EH (cell line): Measurements from ENCODE around the gene ARHGEF38.

Experiments
- DNase-seq: peaks from one replicate; pipeline ENCODE4 v3.0.0-alpha.2; 2015; ENCODE audit warnings: low read depth

Gene ARHGEF38, protein sequence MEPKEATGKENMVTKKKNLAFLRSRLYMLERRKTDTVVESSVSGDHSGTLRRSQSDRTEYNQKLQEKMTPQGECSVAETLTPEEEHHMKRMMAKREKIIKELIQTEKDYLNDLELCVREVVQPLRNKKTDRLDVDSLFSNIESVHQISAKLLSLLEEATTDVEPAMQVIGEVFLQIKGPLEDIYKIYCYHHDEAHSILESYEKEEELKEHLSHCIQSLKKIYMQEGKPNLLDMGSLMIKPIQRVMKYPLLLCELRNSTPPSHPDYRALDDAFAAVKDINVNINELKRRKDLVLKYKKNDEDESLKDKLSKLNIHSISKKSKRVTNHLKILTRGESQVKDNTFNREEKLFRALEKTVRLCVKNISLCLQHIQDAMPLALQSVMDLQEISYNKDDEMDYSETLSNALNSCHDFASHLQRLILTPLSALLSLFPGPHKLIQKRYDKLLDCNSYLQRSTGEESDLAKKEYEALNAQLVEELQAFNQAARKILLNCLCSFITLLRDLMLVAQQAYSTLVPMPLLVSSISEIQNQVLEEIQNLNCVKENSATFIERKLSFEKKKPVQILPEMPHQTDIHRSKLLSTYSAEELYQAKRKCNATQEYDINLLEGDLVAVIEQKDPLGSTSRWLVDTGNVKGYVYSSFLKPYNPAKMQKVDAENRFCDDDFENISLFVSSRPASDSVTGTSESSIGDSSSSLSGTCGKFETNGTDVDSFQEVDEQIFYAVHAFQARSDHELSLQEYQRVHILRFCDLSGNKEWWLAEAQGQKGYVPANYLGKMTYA

DNA sequence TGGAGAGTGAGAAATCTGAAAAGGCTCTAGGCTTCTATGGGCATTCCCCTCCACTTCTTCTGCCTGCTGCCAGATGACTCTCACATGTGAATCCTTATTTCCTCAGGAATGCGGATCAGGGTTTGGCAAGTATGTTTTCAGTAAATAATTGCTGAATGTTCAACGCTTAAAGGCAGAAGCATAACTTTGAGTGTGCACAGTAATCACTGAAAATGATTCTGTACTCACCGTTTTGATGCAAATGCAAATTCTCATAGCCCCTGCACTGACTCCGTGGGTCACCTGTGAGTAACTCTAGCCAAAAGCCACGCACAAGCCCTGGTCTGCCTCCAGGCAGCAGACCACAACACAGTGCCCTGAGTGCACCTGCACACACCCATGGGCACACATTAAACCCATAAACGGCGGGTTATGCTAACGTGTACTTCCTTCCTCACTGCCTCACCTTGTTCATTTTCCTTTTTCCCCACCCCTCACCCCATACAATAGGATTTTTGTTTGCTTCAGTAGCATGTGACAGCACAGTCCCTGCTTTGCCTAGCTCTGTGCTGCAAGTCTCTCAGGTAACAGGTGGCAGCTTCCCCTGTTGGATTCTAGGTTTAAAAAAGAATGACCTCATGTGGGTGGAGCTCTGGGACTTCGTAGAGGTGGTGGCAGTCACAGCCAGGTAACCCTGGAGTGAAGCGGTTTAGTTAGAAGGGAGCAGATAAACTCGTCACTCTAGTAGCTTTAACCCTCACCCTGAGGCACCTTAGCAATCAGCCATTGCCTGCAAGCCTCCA, at the start of gene ARHGEF38:
TSS of gene ARHGEF38 (plus strand) at position 656 of the 782 bp plus-strand sequence. CDS start 146 bp downstream, outside the sequence.
- DNase-seq, result peak; percentile 4

DNA sequence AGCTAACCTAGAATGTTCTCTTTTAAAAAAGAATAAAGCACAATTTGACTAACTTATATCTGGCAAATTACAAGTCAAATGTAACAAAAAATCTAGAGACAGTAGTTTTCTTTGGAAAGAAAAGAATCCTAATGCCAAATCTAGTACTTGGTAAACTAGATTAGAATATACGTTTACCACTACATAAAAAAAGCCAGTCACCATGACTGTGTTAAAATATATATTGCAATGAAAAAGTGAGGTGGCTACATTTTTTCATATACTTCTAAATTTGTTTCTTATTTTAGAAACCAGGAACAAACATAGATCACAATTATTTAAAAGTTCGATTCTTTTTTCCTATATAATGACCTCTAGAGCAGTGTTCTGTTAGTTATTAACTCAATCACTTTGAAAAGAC, 48.9 kb upstream of the ARHGEF38 start:
- DNase-seq, result no peak

DNA sequence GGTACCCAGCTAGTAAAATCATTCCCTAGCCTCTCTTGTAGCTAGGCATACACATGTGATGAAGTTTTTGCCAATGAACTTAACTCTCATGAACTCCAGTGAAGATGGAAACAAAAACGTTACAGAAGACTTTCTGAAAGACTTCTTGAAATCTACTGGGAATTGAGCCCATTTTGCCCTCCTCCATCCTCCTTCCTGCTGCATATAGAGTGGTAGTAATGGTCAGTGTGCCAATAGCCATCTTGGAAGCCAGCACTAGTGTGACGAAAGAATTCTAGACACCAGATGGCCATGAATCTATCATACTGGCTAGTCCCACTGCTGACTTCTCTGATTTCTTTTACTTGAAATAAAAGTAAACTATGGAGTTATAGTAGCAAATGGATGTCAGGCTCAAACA, 47.7 kb upstream of the ARHGEF38 start:
- DNase-seq, result no peak

DNA sequence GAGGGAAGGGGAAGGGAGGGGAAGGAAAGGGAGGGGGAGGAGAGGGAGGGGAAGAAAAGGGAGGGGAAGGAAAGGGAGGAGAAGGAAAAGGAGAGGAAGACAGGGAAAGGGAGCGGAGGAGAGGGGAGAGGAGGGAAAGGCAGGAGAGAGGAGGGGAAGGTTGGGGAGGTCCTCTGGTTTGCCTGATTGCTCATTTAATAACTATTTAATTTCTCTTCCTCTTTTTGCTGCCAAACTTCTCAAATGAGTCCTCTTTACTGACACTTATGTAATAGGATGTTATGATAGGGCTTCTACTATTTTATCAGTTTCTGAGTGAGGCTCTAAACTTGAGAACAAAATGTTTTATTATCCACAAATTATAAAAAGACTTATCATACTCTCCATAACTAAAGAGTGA, 43.1 kb upstream of the ARHGEF38 start:
- DNase-seq, result no peak

DNA sequence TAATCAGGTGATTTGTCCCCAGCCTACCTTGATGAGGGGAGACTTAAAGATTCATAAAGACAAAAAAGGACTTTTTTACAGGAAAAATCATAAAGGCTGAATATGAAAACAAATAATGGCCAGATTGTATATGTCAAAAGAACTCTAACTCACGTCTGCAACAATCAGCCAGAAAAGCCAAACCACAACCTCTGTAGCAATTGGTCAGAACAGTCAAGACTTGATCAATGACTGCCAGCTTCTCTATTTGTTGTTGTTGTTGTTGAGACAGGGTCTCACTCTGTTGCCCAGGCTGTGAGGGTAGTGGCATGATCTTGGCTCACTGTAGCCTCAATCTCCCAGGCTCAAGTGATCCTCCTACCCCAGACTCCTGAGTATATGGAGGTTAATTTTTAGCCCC, 42.7 kb upstream of the ARHGEF38 start:
- no peak for DNase-seq

DNA sequence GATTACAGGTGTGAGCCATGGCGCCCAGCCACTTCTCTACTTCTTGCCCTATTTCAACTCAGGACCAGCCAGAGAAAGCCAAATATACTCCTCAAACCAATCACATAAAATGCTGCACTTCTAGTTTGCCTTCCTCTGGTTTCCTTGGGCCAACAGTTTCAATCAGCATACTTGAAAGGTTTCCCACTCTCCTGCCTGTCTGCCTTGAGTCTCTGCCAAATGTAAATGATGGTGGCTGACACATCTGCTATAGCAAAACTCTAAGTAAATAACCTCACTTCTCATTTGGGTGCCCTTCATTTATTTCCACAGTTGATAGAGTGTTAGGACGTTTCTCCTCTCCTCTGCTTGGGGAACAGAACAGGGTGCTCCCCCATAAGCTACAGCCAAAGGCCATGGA, 42.2 kb upstream of the ARHGEF38 start:
- DNase-seq, result no peak

DNA sequence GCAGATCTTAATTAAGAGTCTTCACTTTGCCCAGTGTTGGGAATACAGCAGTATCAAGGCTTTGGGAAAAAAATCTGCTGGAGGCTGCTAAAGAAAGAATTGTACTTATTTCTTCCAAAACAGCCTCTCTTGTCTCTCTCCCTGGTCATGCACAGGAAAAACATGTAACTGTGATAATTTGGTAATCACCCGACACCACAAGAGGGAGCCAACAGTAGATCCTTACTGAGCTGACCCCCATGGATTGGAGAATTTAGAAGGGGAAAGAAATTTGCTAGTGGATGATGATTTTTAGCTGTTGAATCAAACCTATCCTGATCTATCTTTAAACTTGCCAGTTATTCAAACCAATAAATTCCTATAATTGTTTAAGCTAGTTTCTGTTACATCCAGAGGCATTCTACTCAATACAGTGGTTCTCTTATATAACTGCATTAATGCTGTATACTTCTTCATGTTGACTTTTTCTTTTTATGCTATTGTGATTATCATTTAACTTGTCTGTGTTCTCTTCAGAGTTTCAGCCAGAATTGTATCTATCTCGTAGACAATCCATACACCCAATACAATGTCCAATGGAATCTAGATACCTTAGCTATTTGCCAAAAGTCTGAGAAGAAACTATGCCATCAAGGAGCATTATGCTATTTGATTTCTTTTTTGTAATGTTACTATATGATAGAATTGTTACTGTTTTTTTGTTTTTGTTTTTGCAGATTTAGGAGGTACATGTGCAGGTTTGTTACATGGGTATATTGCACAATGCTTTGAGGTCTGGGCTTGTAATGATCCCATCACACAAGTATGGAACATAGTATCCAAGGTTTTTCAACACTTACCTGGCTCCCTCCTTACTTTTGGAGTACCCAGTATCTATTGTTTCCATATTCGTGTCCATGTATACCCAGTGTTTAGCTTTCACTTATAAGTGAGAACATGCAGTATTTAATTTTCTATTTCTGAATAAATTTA, 31.3 kb upstream of the ARHGEF38 start:
- peak; percentile 46 for DNase-seq

DNA sequence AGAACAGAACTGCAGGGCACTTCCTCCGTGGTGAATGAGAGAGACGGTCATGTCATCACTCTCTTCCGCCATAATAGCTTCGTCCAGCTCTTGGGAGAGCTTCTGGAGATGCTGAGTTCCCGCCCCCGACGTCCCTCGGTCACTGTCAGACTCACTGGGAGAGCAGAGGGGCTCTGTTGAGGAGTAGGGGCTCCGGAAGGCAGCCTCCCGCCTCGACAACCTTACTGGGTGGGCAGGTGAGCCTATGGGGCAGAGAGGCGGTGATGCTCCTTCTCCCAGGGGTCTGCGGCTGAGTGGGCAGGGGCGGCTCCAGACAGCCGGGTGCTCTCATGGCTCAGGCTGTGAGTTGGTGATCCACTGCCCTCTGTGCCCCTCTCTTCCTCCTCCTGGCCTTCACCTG, 25.8 kb upstream of the ARHGEF38 start:
- DNase-seq, result no peak

DNA sequence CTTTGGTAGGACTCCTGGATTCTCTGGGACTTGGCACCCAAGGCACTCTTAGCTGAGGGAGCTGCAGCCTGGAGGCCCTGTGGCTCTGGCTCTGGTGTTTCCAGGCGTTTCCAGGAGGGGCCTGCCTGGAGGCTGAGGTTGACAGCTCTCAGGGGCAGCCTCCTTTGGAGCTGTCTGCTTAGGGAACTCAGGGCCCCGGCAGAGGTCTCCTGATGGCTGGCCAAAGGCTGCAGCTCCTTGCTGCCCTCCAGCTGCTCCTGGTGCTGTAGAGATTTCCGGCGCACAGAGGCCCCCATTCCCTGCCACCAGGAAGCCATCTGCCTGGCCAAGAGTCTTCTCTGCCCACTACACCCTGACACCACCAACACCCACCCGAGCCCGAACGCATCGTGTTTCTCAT, 25.3 kb upstream of the ARHGEF38 start:
- no peak for DNase-seq

DNA sequence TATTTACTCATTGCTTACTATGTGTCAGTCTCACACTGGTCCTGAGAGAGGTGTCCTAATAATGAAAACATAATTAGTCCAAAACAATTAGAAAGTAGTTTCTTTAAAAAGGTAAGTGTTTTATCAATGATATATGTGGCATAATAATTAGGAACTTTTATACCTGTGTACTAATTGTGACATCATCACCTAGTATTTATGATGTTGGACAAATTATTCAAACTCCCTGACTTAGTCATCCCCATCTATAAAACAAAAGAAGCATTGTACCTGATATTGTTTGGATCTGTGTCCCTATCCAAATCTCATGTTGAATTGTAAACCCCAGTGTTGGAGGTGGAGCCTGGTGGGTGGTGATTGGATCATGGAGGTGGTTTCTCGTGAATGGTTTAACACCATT, 15.8 kb upstream of the ARHGEF38 start:
- DNase-seq, result no peak

DNA sequence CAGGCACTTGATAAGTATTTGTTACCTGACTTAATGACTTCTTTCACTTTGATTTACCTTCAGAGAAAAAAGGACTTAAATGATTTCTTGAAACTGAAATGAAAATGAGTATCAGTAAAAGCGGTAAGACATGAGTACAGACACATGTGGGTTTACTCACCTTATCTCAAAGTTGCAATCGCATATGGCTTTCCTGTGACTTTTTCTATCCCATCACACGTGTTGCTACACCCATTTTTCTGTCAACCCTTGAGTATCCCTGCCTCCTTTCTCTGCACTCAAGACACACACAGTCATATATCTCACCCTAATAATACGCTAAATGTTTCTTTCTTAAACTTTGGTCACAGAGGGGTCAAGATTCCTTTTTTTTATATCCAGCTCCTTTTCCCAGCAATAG, 11.0 kb upstream of the ARHGEF38 start:
- DNase-seq, result no peak

DNA sequence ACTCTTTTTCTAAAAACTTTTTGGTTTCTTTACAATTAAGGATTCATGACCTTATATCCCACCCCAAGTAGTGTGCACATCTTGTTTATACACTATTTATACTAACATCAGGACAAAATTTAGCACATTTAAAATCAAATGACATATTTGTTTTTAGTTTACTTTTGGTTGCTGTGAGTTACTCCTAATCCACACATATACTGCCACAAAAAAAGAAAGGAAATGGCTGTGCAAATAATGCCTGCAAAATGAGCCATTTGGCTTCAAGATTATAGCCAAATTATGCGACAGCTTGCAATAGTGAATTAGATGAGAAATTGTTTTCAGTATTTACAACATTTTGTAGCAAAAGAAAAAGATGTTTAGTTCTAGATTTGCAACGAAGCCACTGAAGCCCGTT, 10.4 kb upstream of the ARHGEF38 start:
- no peak for DNase-seq

DNA sequence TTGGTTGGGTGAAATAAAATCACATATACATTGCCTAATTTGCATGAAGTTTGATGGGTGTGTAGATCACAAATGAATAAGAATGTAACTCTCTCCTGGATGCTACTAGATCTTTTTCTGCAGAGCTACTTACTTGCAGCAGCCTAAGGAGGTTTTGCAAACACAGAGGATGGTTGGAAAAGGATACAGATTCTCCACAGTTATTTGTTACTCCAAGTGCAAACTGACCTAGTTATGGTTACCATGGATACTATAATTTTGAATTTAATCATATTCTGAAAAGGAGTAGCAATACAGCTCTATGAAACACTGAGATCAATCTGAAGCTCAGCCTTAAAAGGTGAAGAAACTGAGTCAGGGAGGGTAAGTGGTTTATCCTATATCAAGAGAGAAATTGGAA, 9.1 kb upstream of the ARHGEF38 start:
- no peak for DNase-seq

DNA sequence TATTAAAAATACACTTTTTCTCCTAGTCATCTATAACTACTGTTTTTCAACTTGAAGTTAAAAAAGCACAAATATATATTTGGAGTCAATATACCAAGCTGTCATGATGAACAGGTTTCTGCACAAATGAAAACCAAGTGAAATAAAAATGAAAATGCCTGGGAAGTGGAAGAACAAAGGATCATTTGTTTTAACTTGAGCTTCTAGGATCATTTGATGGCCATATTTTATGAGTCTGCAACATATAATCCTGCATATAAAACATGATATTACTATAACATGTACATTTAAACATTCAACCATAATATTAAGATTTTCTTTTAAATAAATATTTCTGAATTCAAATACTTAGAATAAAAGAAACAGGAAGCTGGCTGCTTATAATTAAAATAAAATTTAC, 8.5 kb upstream of the ARHGEF38 start:
- DNase-seq, result no peak

DNA sequence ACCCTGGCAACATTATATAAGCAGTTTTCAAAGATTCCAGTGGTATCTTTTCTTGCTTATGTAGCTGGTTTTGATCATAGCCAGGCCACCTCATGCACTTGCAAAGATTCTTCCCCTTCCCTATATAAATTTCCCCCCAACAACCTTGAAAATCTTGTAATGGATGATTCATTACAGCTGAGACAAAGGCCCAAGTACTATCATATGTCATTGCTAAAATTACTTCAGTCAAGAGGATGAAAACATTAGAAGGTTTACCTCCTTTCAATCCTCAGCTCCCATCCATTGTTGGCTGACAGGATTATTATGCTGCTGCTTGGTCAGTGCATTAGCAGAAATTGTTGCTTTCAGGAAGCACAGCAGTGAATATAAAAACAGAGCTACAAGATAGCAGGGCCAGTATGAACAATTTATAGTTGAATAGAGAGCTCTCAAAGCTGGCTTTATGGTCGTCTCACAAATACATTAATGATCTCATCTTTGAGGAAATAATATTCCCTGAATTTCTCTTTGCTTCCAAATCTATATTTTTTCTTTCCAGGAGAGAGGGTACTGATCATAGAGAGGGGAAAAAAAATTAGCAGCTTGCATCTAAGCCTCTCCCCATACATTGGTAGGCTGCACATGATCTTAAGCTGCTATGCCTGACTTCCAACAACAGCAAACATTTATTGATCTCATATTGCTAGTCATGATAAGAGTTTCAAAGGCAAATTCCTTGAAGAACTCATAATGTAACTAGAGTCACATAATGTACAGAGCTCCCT, 7.7 kb upstream of the ARHGEF38 start:
- no peak for DNase-seq

DNA sequence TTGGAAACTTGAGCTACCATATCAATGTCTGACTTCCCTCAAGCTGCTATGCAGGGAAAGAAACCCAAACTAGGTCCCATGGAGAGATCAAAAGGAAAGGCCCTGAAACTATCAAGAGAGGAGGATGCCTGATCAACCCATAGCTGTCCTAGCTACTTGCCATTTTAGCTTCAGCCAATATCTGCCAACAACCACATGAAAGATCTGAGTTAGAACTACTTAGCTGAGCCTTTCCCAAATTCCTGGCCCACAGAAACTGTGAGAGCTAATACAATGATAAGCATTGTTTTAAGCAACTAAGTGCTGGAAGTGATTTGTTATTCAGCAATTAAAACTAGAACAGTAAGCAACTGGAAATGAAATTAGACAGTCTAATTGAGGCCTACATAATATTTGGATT, 6.3 kb upstream of the ARHGEF38 start:
- no peak for DNase-seq

DNA sequence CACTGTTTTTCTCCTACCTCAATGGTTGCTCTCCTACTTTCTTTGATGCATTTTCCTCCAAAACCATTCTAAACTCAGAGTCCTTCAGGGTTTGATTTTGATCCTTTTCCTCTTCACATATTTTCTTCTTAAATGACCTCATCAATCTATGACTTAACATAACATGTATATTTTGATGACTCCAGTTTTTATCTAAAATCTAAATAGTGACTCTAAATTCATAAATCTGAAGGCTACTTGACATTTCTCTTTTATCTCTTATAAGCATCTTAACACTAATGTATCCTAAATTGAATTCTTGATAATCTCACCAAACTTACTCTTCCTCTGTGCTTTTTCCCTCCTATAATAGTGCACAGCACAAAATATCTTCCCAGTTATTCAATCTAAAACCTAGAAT, 4.7 kb upstream of the ARHGEF38 start:
- no peak for DNase-seq

DNA sequence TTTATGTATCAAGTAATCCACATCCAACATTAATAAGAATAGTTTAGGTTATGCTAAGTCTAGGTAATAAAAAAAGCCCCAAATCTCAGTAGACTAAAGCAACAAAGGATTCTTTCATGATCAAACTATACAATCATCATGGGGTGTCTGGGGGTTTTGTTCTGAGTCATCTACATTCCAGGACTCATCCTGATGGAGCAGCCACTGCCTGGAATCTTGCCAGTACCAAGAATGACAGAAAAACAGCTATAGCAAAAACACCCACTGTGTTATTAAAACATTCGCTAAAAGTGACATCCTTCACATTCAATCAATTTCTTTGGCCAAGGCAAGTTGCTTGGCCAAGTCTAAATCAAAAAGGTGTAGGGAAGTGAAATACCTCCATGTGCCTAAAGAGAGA, 3.9 kb upstream of the ARHGEF38 start:
- peak; percentile 23 for DNase-seq

DNA sequence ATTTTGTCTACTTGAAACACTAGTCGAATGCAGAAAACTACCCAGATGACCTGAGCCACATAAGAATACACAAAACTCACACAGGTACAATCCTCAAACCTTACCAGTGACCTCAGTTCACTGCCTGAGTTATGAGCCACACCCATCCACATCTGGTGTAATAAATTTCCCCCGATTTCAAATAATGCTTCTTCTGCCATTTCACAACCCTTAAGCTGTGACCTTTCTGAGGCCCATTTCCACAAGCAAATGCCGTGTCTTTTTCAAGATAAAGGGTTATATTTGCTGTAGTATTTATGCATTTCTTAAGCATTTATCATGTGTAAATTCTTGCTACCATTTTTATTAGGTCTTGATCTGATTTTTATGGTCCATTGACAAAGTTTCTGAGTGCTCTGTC, 1.8 kb upstream of the ARHGEF38 start:
- DNase-seq, result no peak

DNA sequence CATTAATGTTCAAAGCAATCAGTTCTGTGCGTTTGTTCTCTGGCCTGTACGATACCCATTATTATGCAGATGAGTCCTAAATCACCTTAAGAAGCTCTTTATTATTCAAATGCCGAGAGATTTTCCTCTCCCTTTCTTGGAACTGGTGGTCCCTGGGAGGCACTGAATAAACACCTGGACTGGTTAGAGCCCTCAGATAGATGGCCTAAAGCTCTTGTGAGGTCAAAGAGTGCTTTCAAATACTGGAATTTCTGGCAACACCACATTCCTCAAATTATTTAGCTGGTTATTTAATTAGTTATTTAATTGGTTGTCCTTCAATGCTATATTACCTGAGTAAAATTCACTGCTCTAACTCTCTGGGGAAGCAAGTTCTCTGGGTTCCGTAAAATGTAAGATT, 3.0 kb downstream of the ARHGEF38 start:
- DNase-seq, result no peak

DNA sequence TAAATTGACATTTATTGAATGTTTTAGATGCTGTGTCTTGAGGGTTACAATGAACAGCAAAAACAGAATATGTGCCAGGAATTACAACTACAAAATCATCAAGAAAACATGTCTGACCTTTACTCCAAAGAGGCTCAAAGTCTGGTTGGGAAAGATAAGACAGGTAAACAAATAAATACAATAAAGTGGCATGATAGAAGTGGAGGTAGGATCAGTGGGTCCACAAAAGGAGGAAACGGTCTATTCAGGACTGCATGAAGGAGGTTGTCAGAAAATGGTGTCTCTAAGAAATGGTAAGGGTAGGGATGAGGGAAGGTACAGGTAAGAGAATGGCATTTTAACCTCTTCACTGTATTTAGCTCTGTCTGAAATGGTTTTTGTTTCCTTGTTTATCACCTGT, 3.8 kb downstream of the ARHGEF38 start:
- no peak for DNase-seq
